Left lobe of liver (tissue), 2 donors: ENCODE results near the gene AP1S2. TPM values are rescaled to one million over a fixed set of nuclear protein-coding genes. Genes with fewer than 3 reads are reported as not detected.
A peak's percentile ranks its signal among the peaks of the same experiment; 100 is the strongest.
"Not testable (repeated sequence)": the region's sequence is repeated elsewhere in the genome, so short reads cannot be mapped to it uniquely, and the experiment has no call there.

Source experiments
- ATAC-seq: fragments of 200-7000 bp; cut with Tn5 transposase; one replicate; pipeline ENCODE4 v1.9.1; 2020; ENCODE audit warnings: mild to moderate bottlenecking, moderate library complexity
- DNase-seq: peaks from one replicate; pipeline ENCODE4 v3.0.0-alpha.2; 2020; ENCODE audit warnings: low spot score
- total RNA-seq: library from RNA; stranded (reverse); gene quantifications from one replicate; pipeline ENCODE4 v1.2.1, GENCODE V29; 2021
- donor health status: DM: no; HTN: no; CAD: no; lungs with moderate emphysema.
- donor health status: DM: no; HTN: yes; CAD: no.

Gene AP1S2
- total RNA-seq, 1 donor from 2014 or later, result 3.9 TPM

DNA sequence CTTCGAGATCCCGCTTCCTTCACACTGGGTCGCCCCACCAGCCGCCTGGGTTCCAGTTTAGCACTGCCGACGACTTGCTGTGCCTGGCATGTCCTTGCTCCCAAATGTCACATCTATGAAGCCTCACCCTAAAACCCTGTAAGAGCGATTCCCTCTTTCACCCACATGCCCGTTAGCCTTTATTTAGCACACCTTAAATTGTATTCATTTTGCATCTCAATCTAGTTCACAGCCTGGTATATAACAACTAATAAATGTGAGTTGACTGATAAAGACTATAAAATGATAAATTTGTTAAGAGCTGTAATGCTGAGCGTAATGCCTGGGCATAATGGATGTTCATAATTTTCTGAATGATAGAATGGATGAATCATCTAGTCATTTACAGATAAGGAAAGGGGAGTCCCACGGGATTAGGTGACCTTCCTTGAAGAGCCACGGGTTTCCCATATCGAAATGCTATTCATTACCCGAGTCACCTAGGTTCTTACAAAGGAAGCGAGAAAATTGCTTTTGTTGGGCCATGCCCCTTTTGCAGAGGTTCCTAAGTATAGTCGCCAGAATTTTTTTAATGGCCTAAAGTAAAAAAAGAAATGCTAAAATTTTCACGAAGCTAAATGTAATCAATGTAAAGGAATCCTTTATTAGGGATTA, 1.1 kb upstream of the AP1S2 start:
- ATAC-seq (no peak), DNase-seq (no peak)

DNA sequence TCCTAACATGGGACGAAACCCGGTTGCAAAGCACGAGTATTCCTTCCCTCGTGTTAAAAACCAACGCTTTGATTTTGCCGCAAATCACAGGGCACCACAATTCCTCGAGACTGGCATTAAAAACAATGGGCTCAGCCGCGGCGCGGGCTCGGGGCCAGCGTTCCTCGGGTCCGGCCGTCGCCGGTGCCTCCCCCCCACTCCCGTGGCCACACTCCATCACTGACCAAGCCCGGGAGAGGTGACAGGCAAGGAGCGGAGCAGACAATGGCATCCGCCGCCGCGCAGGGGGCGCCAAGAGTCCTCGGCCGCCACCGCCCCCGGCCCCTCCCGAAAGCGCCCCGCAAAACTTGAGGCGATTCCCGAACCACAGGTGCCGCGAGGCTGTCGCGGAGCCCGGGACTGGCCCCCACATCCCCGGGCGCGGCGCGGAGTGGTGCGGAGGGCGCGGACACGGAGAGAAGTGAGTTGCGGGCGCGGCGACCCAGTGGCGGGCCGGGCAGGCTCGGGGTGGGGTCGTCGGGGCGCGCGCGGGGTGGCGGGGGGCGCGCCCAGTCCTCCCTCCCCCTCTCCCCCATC, 445 bp downstream of the AP1S2 start:
- peak; percentile 31 for ATAC-seq
- DNase-seq, result peak; percentile 59

DNA sequence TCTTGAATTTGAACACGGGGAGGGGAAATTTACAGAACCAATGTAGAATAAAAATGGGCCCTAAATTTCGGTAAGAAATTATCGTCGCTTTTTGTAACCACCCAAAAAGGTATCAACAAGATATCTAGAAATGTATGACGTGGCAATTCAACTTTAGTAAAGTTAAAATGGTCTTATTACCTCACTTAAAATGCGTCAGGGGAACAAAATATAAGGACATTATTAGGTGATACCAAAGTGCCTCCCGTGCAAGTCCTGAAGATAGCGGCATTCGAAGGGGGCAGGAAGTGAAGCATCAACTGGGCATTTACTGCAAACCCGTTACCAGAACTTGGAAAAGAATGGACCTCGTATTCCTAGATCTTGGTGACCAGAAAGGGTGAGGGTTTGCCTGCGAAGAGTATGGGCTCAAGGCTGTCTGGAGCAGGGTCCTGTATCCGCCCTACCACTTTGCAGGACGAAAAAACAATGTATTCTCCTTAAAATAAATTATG, 980 bp downstream of the AP1S2 start:
- no peak for ATAC-seq
- DNase-seq, result no peak

DNA sequence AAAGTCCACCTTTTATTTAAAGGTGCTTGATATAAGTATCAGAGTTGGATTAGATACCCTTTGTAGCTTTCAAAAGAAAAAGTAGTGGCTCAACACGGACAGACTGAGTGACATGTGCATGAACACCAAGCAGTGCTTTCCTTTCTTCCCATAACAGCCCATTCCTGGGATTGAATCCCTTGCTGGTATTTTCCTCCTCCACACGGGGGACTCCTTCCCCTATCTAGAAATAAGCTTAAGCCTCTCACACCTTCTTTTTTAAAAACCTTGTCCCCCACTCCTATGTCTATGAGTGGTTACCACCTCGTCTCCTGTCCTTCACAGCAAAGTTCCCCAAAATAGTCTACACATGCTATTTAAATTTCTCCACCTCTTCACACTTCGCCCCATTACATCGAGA, 5.1 kb downstream of the AP1S2 start:
- no peak for ATAC-seq
- no peak for DNase-seq

DNA sequence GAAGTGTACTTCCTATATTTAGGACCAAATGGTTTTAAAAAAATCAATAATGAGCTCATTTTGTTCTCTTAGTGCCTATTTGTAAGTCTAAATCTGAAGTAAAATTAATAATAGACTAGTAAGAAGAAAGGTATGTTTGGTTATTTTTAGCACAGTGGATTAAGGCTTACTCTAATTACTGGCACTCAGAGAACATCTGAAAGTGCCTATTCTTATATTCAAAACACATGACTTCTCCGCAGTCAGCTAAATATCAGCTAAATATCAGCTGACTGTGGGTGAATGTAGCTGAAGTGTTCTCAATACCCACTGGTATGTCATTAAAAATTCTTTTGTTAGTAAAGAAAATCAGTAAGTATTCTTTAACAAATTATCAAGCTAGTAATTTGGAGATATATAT, 6.0 kb downstream of the AP1S2 start:
- DNase-seq (no peak), ATAC-seq (no peak)

DNA sequence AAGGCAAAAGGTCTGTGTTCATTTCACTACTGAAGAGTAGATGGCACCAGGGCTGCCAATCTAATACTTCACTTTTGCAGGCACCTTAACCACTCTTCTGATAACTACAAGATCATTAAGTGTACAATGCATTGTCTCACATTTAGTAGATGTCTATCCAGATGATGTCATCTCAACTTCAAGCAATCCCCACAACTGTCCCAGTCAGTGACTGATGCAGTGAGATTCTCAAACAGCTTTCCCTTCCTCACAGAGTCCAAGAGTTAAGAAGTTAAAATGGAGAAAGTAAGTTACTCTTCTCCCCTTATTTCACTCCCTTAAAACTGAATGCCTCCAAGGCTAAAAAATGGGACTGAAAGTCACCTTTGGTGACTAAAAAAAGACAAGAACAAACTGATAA, 10.7 kb downstream of the AP1S2 start:
- ATAC-seq (no peak), DNase-seq (no peak)

DNA sequence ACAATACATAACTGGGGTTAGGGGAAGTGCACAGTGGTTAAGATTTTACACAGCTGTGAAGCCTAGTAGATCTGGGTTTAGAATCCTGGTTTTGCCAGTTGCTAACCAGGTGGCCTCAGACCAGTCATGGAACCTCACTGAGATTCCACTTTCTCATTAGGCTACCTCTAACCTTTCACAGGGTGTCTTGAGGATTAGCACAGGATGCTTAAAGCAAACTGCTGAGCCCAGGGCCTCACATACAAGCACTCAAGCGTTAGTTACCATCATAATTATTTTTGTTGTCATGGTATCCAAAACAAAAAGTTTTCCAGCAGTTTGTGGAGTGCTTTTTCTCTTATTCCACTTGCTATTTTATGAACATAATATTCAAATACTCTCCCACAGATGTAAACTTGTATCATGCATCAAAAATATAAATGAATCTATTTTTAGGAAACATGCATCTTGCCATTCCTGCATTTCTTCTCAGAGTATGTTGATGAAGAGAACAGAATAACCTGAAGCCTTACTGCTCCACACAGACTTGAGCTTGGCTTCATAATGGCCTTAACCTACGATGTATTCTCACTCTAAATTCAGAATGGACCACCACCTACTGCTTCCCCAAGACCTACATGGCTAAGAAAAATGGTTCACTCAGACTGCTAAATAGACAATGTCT, 12.6 kb downstream of the AP1S2 start:
- no peak for ATAC-seq

DNA sequence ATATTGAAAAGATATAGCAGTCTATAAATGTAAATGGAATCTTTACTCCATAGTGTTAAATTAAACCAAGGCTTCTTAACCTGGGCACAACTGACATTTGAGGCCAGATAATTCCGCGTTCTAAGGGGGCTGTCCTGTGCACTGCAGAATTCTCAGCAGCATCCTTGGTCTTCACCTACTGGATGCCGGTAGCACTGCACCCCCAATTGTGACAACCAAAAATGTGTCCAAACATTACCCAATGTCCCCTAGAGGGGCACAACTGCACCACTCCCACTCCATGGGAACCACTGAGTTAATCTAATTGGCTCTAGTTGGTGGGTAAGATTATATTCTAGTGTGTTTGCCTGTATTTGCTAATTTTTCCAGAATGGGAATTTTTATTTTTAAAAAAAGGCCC, 16.6 kb downstream of the AP1S2 start:
- DNase-seq (no peak), ATAC-seq (no peak)

More for the DNA sequence above, 12.6 kb downstream of the AP1S2 start:
- DNase-seq, result no peak

DNA sequence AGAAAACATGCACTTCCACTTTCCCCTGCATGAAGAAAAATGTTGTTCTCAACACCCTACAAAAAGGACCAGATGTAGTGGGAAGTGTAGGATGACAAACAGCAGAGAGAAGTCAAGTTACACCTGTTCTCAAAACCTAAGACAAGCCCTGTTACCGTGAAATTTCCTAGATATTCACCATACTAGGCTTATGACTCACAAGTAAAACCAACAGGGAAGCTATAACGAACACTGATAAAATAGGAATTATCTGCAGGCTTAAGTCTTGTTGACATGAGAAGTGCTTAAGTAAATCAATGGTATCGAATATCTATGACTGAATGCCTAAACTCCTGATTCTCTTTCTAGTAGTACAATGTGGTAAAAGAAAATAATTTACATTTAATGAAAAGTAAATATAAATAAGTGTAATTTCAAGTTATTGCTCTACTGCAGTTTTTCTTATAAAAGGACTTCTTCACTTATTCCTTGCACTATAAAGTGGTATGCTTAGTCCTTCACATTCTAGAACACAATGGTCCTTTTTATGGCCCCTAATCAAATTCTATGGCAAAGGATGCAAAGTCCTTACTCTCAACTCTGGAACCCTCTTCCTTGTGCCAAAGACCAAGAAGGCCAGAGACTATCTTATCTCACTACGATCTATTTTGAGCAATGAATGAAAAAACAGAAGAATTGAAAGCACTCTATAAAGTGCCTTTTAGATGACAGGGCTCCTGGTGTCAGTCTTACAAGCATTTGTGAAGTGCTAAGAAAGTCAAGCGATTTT, 19.6 kb downstream of the AP1S2 start:
- no peak for DNase-seq
- ATAC-seq, result no peak

DNA sequence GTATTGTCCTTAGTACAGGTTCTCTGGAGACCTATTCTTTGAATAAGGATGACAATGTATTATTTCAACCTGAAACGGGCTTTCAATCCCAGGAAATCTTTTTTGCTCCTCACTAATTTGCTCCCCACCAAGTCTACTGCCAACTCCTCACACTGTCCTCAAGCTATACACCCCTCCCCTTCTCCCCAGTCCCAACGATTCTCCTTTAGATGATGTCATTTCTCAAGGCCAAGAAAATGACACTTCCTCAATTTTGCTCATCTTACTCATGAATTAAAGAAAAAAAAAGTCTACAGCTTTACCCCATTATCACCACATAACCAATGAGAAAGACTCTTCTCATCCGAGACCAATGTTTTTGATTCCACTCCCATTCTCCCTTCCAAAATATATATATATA, 20.6 kb downstream of the AP1S2 start:
- ATAC-seq, result no peak
- DNase-seq, result no peak

DNA sequence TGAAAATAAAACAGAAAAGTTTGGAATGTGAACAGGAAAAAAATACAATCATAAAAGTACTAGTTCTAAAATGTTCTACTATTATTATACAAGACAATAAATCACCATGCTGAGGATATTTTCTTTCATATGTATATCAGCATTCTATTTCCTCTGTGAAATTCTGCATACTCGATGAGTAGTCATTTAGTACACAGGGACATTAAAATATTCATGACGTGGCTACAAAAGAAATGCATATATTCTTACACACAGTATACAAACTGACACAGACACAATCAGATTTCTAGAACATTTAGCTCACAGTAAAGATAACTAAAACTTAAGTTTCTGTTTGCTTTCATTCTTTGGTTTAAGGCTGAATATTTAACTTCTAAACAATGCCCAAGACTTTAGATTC, 23.3 kb downstream of the AP1S2 start:
- ATAC-seq, DNase-seq: not testable (repeated sequence)

DNA sequence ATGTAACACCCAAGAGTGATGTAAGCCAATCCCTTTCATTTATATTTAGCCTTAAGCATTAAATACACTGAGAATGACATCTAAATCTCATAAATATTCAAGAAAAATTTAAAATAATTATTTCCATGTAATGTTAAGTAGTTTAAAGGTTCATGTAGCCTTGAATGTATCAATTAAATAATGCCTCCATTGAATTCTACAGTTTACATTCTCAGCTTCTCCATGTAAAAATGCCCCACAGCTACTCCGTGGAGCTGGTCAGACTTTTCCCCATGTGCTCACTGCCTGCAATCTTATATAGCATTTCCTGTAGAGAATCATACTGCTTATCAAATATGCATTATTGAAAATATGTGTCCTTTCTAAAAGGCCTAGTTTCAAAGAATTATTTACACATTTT, 25.4 kb downstream of the AP1S2 start:
- DNase-seq (no peak), ATAC-seq (no peak)

DNA sequence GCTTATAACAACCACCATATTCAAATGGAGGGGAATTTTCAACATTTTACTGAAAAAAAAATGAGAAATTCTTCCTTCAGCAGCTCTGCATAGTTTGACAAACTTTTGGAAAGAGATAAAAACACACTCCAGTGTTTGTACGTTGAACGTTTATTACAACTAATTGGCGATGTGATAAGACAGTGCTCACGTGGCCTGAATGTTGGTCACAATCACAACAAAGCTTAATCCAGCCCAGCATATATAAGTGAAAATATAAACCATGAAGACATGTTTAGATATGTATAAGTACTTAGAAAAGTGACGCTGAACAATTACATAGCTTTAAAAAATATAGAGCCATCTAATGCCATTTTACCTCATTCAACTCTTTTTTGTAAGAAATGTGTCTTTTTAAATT, 28.7 kb downstream of the AP1S2 start:
- ATAC-seq (no peak), DNase-seq (no peak)

DNA sequence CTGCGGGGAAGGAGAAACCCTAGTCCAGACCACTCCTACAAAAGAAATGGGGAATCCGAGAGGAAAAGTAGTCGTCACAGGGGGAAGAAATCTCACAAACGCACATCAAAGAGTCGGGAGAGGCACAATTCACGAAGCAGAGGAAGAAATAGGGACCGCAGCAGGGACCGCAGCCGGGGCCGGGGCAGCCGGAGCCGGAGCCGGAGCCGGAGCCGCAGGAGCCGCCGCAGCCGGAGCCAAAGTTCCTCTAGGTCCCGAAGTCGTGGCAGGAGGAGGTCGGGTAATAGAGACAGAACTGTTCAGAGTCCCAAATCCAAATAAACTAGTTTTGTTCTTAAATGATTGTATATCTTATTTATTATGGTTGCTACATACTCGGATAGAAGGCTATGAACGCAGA, 31.7 kb downstream of the AP1S2 start:
- ATAC-seq (no peak), DNase-seq (no peak)

DNA sequence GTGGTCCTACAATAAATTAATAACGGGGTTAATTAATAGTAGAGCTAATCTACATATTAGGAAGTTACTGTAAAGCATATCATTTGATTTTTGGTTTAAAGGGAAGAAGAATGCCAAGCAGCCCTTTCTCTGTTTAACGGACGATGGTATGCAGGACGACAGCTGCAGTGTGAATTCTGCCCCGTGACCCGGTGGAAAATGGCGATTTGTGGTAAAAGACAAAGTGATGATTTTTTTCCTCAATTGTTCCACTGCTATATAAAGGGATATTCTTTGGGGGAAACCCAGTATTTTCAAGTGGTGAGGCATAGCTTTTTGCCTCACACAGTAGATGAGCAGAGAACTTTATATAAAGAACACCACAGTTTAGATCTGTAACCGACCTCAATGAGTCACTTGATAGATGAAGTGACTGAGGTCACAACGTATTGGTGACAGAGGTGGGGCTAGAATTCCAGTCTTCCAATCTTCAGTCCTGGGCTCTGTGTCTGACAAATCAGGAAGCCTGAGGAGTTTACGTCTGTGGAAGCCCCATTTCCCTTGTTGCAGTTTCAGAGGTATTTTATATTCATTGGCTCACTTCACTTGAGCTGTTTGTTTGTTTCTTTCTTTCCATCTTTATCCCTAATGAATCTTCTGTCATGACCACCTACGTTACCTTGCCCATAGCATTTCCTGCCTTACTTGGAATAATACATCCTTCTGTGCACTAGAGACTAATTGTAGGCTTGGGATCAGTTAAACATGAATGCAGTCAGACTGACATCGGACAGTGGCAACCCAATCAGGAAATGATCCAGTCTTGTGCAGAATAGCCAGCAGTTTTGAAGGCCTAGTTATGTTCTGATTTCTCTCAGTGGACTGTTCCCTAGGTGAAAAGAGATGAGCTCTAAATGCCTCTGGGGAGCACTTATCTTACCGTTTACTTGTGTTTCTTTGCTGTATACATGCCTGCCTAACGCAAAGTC, 34.2 kb downstream of the AP1S2 start:
- no peak for DNase-seq
- ATAC-seq, result no peak

DNA sequence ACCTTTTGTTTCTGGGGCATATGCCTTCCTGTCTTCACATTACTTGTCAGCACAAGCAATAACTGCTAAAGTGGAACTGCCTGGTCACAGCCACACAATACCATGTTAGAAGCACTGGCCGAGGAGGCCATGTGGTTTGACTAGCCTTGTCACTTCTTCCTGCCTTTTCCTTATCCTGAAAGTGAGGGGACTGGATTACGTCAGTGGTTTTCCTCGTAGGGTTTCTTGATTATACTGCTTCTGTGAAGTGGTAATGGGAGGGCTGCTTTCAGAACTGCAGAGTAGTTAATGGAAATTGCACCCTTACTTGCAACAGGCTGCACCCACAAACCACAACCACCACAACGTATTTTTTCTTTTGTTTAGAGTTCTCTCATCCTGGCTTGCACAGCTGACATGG, 37.7 kb downstream of the AP1S2 start:
- ATAC-seq (no peak), DNase-seq (no peak)

DNA sequence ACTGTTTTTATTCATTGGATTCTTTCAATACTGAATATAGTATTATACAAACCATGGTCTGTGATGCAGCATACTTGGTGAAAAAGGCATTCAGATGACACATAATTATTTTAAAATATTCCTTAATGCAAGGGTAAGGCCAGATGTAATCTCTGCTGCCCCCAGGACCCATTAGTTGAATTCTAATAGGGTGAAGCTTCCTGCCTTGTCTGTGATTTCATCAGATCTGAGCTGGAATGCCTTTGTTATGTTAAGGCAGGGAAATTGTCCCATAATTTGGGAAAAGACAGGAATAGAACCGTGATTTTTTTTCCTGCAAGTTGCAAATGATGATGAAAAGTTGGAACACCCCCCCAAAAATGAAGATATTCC, 38.2 kb downstream of the AP1S2 start:
- ATAC-seq, result no peak
- no peak for DNase-seq

DNA sequence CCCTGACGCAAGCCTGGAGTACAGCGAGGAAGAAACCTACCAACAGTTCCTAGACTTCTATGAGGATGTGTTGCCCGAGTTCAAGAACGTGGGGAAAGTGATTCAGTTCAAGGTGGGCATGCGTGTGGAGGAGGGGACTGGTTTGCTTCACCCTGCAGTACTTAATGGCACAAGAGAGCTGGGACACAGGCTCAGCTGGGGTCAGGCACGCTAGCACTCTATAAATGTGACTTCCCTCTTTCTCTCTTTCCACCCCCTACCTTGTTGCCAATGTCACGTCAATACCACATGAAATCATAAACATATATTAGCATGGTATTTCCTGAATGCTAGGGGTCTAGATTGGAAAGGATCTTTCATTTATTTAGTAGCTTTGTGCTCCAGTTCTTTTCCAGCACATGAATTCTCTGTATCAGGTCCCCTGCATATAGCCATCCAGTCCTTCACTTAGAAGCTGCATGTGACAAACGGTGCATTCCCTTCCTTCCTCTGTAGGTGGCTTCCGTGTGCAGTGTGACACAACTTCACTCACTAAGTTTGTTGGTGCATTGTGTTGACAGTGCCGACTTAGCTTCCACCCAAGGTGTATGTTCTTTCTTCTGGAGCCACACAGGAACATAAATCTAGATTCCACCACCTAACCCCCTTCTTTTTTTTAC, 38.7 kb downstream of the AP1S2 start:
- DNase-seq, result no peak
- ATAC-seq, result peak; percentile 80

DNA sequence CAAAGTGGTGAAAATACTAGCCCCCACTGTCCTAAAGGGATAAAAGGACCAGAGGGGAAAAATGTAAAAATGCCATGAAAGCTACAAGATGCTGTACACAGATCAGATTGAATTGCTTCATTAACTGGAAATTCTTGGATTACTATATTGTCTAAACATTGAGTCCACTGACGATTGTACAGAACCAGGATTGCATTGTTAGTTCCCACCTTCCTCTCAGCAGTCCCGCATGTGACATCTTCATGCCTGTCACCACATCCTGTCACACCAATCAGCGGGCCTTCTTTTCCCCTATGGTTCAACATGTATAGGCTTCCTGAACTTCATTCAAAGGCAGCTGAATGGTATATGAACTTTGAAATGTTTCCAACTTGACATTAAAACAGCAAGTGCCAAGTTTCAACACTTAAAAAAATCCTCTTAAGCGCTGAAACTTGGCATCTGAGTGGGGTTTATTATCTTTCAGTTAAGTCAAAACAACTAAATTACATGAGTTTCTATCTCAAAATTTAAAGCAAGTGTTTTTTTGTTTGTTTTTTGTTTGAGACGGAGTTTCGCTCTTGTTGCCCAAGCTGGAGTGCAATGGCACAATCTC, 39.7 kb downstream of the AP1S2 start:
- no peak for ATAC-seq

DNA sequence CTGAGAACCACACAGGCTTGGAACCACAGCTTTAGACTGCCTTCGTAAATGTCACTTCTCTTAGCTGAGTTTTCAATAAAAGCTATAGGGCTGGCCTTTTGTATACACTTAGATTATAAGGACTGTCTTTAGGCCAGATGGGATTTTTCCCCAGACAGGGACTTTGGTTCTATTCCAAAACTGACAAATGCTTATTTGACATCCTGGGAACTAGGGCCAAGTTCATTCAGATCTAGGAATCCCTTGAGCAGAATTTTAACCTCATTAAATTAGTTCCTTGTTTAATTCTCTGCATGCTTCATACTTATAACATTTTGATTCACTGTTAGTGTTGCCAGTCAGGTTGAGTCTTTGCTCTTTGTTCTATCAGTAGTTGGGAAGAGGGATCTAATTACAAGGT, 41.2 kb downstream of the AP1S2 start:
- DNase-seq (no peak), ATAC-seq (no peak)

More for the DNA sequence above, 39.7 kb downstream of the AP1S2 start:
- no peak for DNase-seq
